Measurements from ENCODE around the gene ALKBH7. TPM values are rescaled to one million over a fixed set of nuclear protein-coding genes. Genes with fewer than 3 reads are reported as not detected.
A peak's percentile ranks its signal among the peaks of the same experiment; 100 is the strongest.

Gene ALKBH7
- total RNA-seq, 1 experiment from 2014 or later, result 70.0 TPM

- H3K4me3 ChIP-seq (ENCODE audit: low read depth, low read length), result no peak overlapping the region
- TF ChIP-seq, protein P1, sequence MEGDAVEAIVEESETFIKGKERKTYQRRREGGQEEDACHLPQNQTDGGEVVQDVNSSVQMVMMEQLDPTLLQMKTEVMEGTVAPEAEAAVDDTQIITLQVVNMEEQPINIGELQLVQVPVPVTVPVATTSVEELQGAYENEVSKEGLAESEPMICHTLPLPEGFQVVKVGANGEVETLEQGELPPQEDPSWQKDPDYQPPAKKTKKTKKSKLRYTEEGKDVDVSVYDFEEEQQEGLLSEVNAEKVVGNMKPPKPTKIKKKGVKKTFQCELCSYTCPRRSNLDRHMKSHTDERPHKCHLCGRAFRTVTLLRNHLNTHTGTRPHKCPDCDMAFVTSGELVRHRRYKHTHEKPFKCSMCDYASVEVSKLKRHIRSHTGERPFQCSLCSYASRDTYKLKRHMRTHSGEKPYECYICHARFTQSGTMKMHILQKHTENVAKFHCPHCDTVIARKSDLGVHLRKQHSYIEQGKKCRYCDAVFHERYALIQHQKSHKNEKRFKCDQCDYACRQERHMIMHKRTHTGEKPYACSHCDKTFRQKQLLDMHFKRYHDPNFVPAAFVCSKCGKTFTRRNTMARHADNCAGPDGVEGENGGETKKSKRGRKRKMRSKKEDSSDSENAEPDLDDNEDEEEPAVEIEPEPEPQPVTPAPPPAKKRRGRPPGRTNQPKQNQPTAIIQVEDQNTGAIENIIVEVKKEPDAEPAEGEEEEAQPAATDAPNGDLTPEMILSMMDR (IDR thresholded peaks at IDR 0.05; ENCODE audit: insufficient read depth in 1 of 2, low read depth in 1 of 2, low read length in 1 of 2, severe bottlenecking in 1 of 2, unreplicated experiment in 1 of 2), result no peak
- peaks cover 94% of the 10 kb centered on the region for H3K36me3 Mint-ChIP-seq (ENCODE audit: insufficient read depth, unreplicated experiment)
- ChIA-PET POLR2A (no interaction called here), CTCF (no interaction called here)
- H3K4me1 ChIP-seq, result peaks cover 8% of the 10 kb centered on the region
- H3K36me3 ChIP-seq (ENCODE audit: control insufficient read depth, insufficient read depth, low read length), result peaks cover 7% of the 10 kb centered on the region
- H3K4me1 Mint-ChIP-seq (ENCODE audit: low read depth, unreplicated experiment), result peaks cover 5% of the 10 kb centered on the region
- no peak overlapping the region for H3K27ac Mint-ChIP-seq (ENCODE audit: unreplicated experiment)
- H3K27me3 ChIP-seq (replicated peaks; ENCODE audit: control insufficient read depth, insufficient read depth, low read length), result no peaks in the 10 kb centered on the region
- H3K9me3 ChIP-seq, result no peaks in the 10 kb centered on the region
- H3K4me3 Mint-ChIP-seq (ENCODE audit: unreplicated experiment), result no peak overlapping the region
- intact Hi-C loops (cut with micrococcal nuclease; ENCODE audit: unreplicated experiment), result no loop called here
- BruUV-seq (replicated peaks), result no TSS peak
- H3K27me3 Mint-ChIP-seq (ENCODE audit: insufficient read depth, unreplicated experiment), result no peaks in the 10 kb centered on the region
- no peaks in the 10 kb centered on the region for H3K9me3 Mint-ChIP-seq (ENCODE audit: unreplicated experiment)
- no peak for DNase-seq
Measured at GRCh38 chr19:6418562-6418932, 46.0 kb downstream of the ALKBH7 start.

DNA sequence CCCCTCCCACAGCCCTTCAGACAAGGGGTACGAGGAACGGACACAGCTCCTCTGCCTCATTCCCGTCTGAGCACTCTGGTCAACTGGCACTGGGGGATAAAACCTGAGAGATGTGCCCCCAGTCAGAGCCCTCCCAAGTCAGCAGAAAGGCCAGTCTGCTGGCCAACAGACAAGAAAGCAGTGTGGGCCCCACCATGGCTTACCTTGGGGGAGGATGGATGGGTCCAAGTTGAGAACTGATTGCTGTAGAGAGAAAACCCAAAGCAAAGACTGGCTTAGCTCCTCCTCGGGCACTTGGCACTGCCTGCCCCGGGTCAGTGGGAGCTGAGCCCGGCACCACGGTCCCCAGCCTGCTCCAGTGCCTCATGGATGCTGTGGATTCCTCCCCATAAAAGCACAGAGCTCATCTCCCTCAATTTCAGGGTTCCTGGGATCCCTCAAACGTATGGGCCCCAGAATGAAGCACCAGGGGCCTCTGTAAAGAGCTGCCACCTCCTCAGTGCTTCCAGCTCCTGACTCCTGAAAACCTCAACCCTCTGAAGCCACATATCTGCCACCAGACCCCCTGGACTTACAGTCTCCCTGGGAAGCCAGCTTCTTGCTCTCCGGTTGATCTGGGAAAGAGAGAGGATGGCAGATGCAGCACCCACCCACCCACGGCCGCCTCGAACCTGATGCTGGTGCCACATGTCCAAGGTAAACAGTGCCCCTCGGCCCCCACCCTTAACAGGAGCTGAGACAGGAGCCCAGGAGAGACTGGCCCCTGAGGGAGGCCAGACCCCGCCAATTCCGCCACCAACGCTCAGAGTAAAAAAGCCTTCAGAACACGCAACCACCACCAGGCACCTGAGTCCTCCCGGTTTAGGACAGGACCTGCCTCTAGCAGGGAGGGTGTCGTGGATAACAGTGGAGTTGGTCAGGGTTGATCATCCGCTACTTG is 48.8 kb downstream of the ALKBH7 start:
- peaks cover 18% of the 10 kb centered on the region for H3K4me1 ChIP-seq
- Mint-ChIP-seq H3K4me3 (ENCODE audit: unreplicated experiment) (no peak overlapping the region), H3K27me3 (ENCODE audit: insufficient read depth, unreplicated experiment) (no peaks in the 10 kb centered on the region), H3K4me1 (ENCODE audit: low read depth, unreplicated experiment) (peaks cover 2% of the 10 kb centered on the region), H3K27ac (ENCODE audit: unreplicated experiment) (no peak overlapping the region), H3K36me3 (ENCODE audit: insufficient read depth, unreplicated experiment) (peaks cover 81% of the 10 kb centered on the region), H3K9me3 (ENCODE audit: unreplicated experiment) (no peaks in the 10 kb centered on the region)
- no TSS peak for BruUV-seq (replicated peaks)
- no peaks in the 10 kb centered on the region for H3K9me3 ChIP-seq
- ChIA-PET POLR2A (no interaction called here), CTCF (no interaction called here)
- no peak for DNase-seq
- TF ChIP-seq, protein P1 (IDR thresholded peaks at IDR 0.05; ENCODE audit: insufficient read depth in 1 of 2, low read depth in 1 of 2, low read length in 1 of 2, severe bottlenecking in 1 of 2, unreplicated experiment in 1 of 2), result no peak
- peaks cover 5% of the 10 kb centered on the region for H3K36me3 ChIP-seq (ENCODE audit: control insufficient read depth, insufficient read depth, low read length)
- no peaks in the 10 kb centered on the region for H3K27me3 ChIP-seq (replicated peaks; ENCODE audit: control insufficient read depth, insufficient read depth, low read length)
- intact Hi-C loops (cut with micrococcal nuclease; ENCODE audit: unreplicated experiment), result loop anchor here (10.0 kb wide), 1 partner anchor 147 kb away; the partner anchor contains the start of gene MLLT1
- no peak overlapping the region for H3K4me3 ChIP-seq (ENCODE audit: low read depth, low read length)

DNA sequence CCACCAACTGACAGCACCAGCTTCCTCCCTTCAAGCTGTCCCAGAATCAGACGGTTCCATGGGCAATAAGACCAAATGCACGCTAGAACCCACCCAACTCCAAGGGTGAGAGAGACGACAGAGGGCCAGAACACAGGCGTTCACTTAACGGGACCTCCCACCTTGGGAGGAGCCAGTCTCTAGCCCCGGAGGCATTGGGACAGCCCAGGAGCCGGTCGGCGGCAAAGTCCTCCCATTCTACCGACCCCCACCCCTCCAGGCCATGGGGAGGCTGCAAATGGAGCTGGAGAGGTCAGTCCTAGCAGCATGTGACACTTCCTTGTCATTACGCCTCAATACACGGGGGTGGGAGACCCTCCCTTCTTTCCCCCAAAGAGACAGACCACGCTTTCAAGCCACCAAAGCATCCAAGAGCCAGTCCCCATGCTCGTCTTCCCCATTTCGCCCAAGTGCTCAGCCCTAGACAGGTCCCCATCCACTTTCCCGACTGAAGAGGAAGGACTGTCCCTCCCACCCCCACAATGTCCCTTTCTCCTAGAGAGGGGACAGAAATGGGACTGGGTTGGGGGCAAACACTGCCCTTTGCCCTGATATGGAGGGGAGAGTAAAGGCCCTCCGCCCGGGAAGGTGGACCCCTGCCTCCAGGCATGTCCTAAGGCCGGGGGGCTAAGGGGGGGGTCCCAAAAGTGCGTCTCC is 51.1 kb downstream of the ALKBH7 start:
- Mint-ChIP-seq H3K27ac (ENCODE audit: unreplicated experiment) (peak overlapping the region; percentile 50), H3K27me3 (ENCODE audit: insufficient read depth, unreplicated experiment) (no peaks in the 10 kb centered on the region), H3K36me3 (ENCODE audit: insufficient read depth, unreplicated experiment) (peaks cover 58% of the 10 kb centered on the region), H3K9me3 (ENCODE audit: unreplicated experiment) (no peaks in the 10 kb centered on the region), H3K4me1 (ENCODE audit: low read depth, unreplicated experiment) (peaks cover 6% of the 10 kb centered on the region), H3K4me3 (ENCODE audit: unreplicated experiment) (peak overlapping the region; percentile 96)
- Histone ChIP-seq H3K4me3 (ENCODE audit: low read depth, low read length) (peak overlapping the region; percentile 92), H3K36me3 (ENCODE audit: control insufficient read depth, insufficient read depth, low read length) (peaks cover 2% of the 10 kb centered on the region), H3K9me3 (no peaks in the 10 kb centered on the region), H3K27me3 (replicated peaks; ENCODE audit: control insufficient read depth, insufficient read depth, low read length) (no peaks in the 10 kb centered on the region), H3K4me1 (peaks cover 20% of the 10 kb centered on the region)
- POLR2A ChIA-PET, result no interaction called here
- CTCF ChIA-PET, result no interaction called here
- TSS peak; percentile 35 for BruUV-seq (replicated peaks)
- intact Hi-C loops (cut with micrococcal nuclease; ENCODE audit: unreplicated experiment), result loop anchor here (2.0 to 10.0 kb wide), 2 partner anchors 41 to 149 kb away; partner anchors contain the start of genes CRB3 and MLLT1
- TF ChIP-seq, protein P1 (IDR thresholded peaks at IDR 0.05; ENCODE audit: insufficient read depth in 1 of 2, low read depth in 1 of 2, low read length in 1 of 2, severe bottlenecking in 1 of 2, unreplicated experiment in 1 of 2), result no peak
- DNase-seq, result peak in 1 of 2 experiments; percentile 64

Data from Caco-2 (cell line).